Liver (tissue), 9 donors: Measurements from ENCODE around the gene PLEKHG4. TPM values are rescaled to one million over a fixed set of nuclear protein-coding genes. Genes with fewer than 3 reads are reported as not detected.

ENCODE experiments used
- DNase-seq: peaks from one replicate; pipeline ENCODE4 v3.0.0-alpha.2; 2017; ENCODE audit warnings: low spot score
- H3K27ac ChIP-seq, 2 donors: one replicate each; pipeline ENCODE4 v1.7.0; 2013; ENCODE audit warnings: inconsistent platforms in 2 of 2, low read length in 2 of 2, control low read depth in 1 of 2, low read depth in 1 of 2, mild to moderate bottlenecking in 1 of 2
- H3K27me3 ChIP-seq, 4 donors: one replicate each; pipeline versions ENCODE4 v1.6.1 to v1.7.0; 2013; ENCODE audit warnings: low read length in 3 of 4, inconsistent platforms in 1 of 4, mild to moderate bottlenecking in 1 of 4, moderate library complexity in 1 of 4; ENCODE audit not compliant: control insufficient read depth in 4 of 4, insufficient read depth in 4 of 4
- H3K36me3 ChIP-seq, 4 donors: one replicate each; pipeline versions ENCODE4 v1.6.1 to v1.7.0; 2013; ENCODE audit warnings: low read length in 3 of 4, mild to moderate bottlenecking in 3 of 4, low read depth in 1 of 4, moderate library complexity in 1 of 4; ENCODE audit not compliant: control insufficient read depth in 4 of 4, insufficient read depth in 3 of 4
- H3K4me1 ChIP-seq, 4 donors: one replicate each; pipeline versions ENCODE4 v1.6.1 to v1.7.0; 2013; ENCODE audit warnings: low read length in 3 of 4, mild to moderate bottlenecking in 3 of 4, moderate library complexity in 1 of 4; ENCODE audit not compliant: control insufficient read depth in 4 of 4, insufficient read depth in 4 of 4
- H3K4me3 ChIP-seq, 3 donors: one replicate each; pipeline versions ENCODE4 v1.6.1 to v1.7.0; 2013; ENCODE audit warnings: low read length in 3 of 3, control low read depth in 1 of 3, low read depth in 1 of 3, mild to moderate bottlenecking in 1 of 3
- H3K9ac ChIP-seq, 2 donors: one replicate each; pipeline ENCODE4 v1.7.0; 2013; ENCODE audit warnings: low read length in 2 of 2, mild to moderate bottlenecking in 2 of 2, moderate library complexity in 2 of 2, control low read depth in 1 of 2, low read depth in 1 of 2
- H3K9me3 ChIP-seq, 4 donors: one replicate each; pipeline versions ENCODE4 v1.6.1 to v1.7.0; 2013; ENCODE audit warnings: low read length in 3 of 4; ENCODE audit not compliant: control insufficient read depth in 4 of 4
- EGR1 ChIP-seq, 2 donors: IDR thresholded peaks; 2 replicates each; pipeline ENCODE4 v1.6.1; 2016 to 2018; ENCODE audit warnings: antibody characterized with exemption in 2 of 2, low read depth in 2 of 2
- FOXA1 ChIP-seq: IDR thresholded peaks from 2 replicates; pipeline ENCODE4 v1.6.1; 2016; ENCODE audit warnings: antibody characterized with exemption
- FOXA2 ChIP-seq: IDR thresholded peaks from 2 replicates; pipeline ENCODE4 v1.6.1; 2016; ENCODE audit warnings: antibody characterized with exemption
- GABPA ChIP-seq, 2 donors: IDR thresholded peaks in 1 of 2; conservative IDR thresholded peaks in 1 of 2; 2 replicates each; pipeline ENCODE4 v1.6.1; 2016; ENCODE audit warnings: antibody characterized with exemption in 2 of 2, mild to moderate bottlenecking in 1 of 2, moderate library complexity in 1 of 2
- HNF4A ChIP-seq, 2 donors: conservative IDR thresholded peaks; 2 replicates each; pipeline ENCODE4 v1.6.1; 2016; ENCODE audit warnings: antibody characterized with exemption in 2 of 2, mild to moderate bottlenecking in 2 of 2
- HNF4G ChIP-seq: IDR thresholded peaks from 2 replicates; pipeline ENCODE4 v1.6.1; 2016; ENCODE audit warnings: antibody characterized with exemption
- JUND ChIP-seq, 2 donors: IDR thresholded peaks; 2 replicates each; pipeline ENCODE4 v1.6.1; 2016; ENCODE audit warnings: antibody characterized with exemption in 2 of 2
- MAX ChIP-seq: IDR thresholded peaks from 2 replicates; pipeline ENCODE4 v1.6.1; 2016; ENCODE audit warnings: antibody characterized with exemption
- NR2F2 ChIP-seq: IDR thresholded peaks from 2 replicates; pipeline ENCODE4 v1.6.1; 2016; ENCODE audit warnings: antibody characterized with exemption
- RAD21 ChIP-seq, 2 donors: IDR thresholded peaks; 2 replicates each; pipeline ENCODE4 v1.6.1; 2016; ENCODE audit warnings: antibody characterized with exemption in 2 of 2, mild to moderate bottlenecking in 2 of 2
- RXRA ChIP-seq, 2 donors: IDR thresholded peaks; 2 replicates each; pipeline ENCODE4 v1.6.1; 2017 to 2018; ENCODE audit warnings: antibody characterized with exemption in 2 of 2, mild to moderate bottlenecking in 1 of 2
- SP1 ChIP-seq: IDR thresholded peaks from 2 replicates; pipeline ENCODE4 v1.6.1; 2018; ENCODE audit warnings: antibody characterized with exemption, mild to moderate bottlenecking
- TAF1 ChIP-seq: conservative IDR thresholded peaks from 2 replicates; pipeline ENCODE4 v1.6.1; 2016; ENCODE audit warnings: antibody characterized with exemption, mild to moderate bottlenecking
- YY1 ChIP-seq: IDR thresholded peaks from 2 replicates; pipeline ENCODE4 v1.6.1; 2016; ENCODE audit warnings: antibody characterized with exemption, mild to moderate bottlenecking
- ZBTB33 ChIP-seq: IDR thresholded peaks from 2 replicates; pipeline ENCODE4 v1.6.1; 2016; ENCODE audit warnings: antibody characterized with exemption
- WGBS: extraction: QIAGEN DNeasy Blood & Tissue Kit; methylation state at CpG from one replicate; pipeline ENCODE4 v1.1.7; 2013; 5-methylcytosine and 5-hydroxymethylcytosine counted together
- polyA plus RNA-seq, 2 donors: library from polyadenylated mRNA; stranded (reverse) in 1 of 2; unstranded in 1 of 2; fragments of 200-250 nt in 1 of 2; fragments of >200 nt in 1 of 2; fragmentation: Nextera tagmentation in 1 of 2; extraction: Ambion mirVana in 1 of 2; gene quantifications; one replicate each; pipeline versions ENCODE4 v1.2.1 to v1.2.3, GENCODE V29; 2013 to 2015
- total RNA-seq, 2 donors: library from RNA; depleted of rRNA; stranded (reverse); fragments of >200 nt; gene quantifications; one replicate each; pipeline ENCODE4 v1.2.3, GENCODE V29; 2014
- TF ChIP-seq, protein P1 (sequence below): fragments of 150-350 bp; IDR thresholded peaks from 2 replicates; pipeline ENCODE4 v1.5.1; 2017; ENCODE audit warnings: improper control_type of control experiment, low read depth, low read length; ENCODE audit not compliant: missing input control
- TF ChIP-seq, protein P2 (sequence below): IDR thresholded peaks from 2 replicates; pipeline ENCODE4 v1.6.1; 2016; ENCODE audit warnings: antibody characterized with exemption
- TF ChIP-seq, protein P3 (sequence below): IDR thresholded peaks from 2 replicates; pipeline ENCODE4 v1.6.1; 2016; ENCODE audit warnings: antibody characterized with exemption, mild to moderate bottlenecking
- donor health status: healthy.
- donor health status: healthy.
- donor health status: healthy.
- donor health status: healthy.
- donor health status: healthy.

PLEKHG4 gene
- total and polyA plus RNA-seq, 4 donors, result 0.21 to 2.6 (median 0.68) TPM

- Histone ChIP-seq H3K4me3 (no peak overlapping the region), H3K9ac (no peak overlapping the region), H3K4me1 (no peaks in the 10 kb centered on the region), H3K27me3 (no peaks in the 10 kb centered on the region), H3K27ac (no peak overlapping the region), H3K9me3 (no peaks in the 10 kb centered on the region), H3K36me3 (no peaks in the 10 kb centered on the region)
- WGBS, result 92% methylated on average over 9 of the region's 9 CpGs
- TF ChIP-seq HNF4A (conservative IDR thresholded peaks at IDR 0.05) (no peak), ZBTB33 (no peak), FOXA2 (no peak), RAD21 (IDR thresholded peaks at IDR 0.05) (no peak), HNF4G (no peak)
- TF ChIP-seq, protein P1, sequence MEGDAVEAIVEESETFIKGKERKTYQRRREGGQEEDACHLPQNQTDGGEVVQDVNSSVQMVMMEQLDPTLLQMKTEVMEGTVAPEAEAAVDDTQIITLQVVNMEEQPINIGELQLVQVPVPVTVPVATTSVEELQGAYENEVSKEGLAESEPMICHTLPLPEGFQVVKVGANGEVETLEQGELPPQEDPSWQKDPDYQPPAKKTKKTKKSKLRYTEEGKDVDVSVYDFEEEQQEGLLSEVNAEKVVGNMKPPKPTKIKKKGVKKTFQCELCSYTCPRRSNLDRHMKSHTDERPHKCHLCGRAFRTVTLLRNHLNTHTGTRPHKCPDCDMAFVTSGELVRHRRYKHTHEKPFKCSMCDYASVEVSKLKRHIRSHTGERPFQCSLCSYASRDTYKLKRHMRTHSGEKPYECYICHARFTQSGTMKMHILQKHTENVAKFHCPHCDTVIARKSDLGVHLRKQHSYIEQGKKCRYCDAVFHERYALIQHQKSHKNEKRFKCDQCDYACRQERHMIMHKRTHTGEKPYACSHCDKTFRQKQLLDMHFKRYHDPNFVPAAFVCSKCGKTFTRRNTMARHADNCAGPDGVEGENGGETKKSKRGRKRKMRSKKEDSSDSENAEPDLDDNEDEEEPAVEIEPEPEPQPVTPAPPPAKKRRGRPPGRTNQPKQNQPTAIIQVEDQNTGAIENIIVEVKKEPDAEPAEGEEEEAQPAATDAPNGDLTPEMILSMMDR, result no peak
- DNase-seq, result no peak
These were observed 18.9 kb downstream of the PLEKHG4 start for GRCh38 chr16:67298277-67298676.

DNA sequence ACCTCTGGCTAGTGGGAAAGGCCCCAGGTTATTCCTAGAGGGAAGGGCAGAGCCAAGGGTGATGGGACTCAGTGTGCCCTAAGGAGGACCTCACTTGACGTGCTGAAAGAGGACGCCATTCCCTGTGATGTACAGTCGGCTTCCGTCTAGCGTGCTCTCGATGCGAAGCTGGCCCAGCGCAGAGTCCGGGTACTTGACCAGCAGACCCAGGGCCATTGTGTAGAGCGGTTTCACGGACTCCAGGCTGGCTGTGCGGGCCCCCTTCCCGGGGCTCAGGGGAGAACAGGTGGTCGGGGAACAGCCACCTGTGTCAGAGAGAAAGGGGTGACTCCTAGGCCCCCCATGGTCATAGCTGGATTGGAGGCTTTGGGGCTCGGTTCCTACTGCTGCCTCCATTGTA lies 19.9 kb downstream of the PLEKHG4 start:
- Histone ChIP-seq H3K9me3 (no peaks in the 10 kb centered on the region), H3K4me1 (no peaks in the 10 kb centered on the region), H3K36me3 (no peaks in the 10 kb centered on the region), H3K4me3 (no peak overlapping the region), H3K27me3 (no peaks in the 10 kb centered on the region), H3K9ac (no peak overlapping the region), H3K27ac (no peak overlapping the region)
- TF ChIP-seq FOXA1 (no peak), EGR1 (IDR thresholded peaks at IDR 0.05; ENCODE audit: low read depth in 2 of 2) (no peak), ZBTB33 (no peak), RAD21 (IDR thresholded peaks at IDR 0.05) (no peak), FOXA2 (no peak), TAF1 (no peak), JUND (IDR thresholded peaks at IDR 0.05) (no peak), RXRA (IDR thresholded peaks at IDR 0.05) (no peak), SP1 (no peak), GABPA (IDR thresholded peaks at IDR 0.05 in 1 of 2, conservative IDR thresholded peaks at IDR 0.05 in 1 of 2) (no peak), MAX (no peak), HNF4A (conservative IDR thresholded peaks at IDR 0.05) (no peak), HNF4G (no peak), YY1 (no peak), NR2F2 (no peak)
- TF ChIP-seq, protein P2, sequence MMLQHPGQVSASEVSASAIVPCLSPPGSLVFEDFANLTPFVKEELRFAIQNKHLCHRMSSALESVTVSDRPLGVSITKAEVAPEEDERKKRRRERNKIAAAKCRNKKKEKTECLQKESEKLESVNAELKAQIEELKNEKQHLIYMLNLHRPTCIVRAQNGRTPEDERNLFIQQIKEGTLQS, result no peak
- TF ChIP-seq, protein P1, result no peak
- TF ChIP-seq, protein P3, sequence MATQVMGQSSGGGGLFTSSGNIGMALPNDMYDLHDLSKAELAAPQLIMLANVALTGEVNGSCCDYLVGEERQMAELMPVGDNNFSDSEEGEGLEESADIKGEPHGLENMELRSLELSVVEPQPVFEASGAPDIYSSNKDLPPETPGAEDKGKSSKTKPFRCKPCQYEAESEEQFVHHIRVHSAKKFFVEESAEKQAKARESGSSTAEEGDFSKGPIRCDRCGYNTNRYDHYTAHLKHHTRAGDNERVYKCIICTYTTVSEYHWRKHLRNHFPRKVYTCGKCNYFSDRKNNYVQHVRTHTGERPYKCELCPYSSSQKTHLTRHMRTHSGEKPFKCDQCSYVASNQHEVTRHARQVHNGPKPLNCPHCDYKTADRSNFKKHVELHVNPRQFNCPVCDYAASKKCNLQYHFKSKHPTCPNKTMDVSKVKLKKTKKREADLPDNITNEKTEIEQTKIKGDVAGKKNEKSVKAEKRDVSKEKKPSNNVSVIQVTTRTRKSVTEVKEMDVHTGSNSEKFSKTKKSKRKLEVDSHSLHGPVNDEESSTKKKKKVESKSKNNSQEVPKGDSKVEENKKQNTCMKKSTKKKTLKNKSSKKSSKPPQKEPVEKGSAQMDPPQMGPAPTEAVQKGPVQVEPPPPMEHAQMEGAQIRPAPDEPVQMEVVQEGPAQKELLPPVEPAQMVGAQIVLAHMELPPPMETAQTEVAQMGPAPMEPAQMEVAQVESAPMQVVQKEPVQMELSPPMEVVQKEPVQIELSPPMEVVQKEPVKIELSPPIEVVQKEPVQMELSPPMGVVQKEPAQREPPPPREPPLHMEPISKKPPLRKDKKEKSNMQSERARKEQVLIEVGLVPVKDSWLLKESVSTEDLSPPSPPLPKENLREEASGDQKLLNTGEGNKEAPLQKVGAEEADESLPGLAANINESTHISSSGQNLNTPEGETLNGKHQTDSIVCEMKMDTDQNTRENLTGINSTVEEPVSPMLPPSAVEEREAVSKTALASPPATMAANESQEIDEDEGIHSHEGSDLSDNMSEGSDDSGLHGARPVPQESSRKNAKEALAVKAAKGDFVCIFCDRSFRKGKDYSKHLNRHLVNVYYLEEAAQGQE, result no peak
- DNase-seq, result no peak
- whole genome bisulfite sequencing, result 92% methylated on average over 15 of the region's 15 CpGs
